Fibroblast of the aortic adventitia (primary cell): ENCODE measurements around the gene ADA. TPM values are rescaled to one million over a fixed set of nuclear protein-coding genes. Genes with fewer than 3 reads are reported as not detected.

Experiments
- DNase-seq: peaks from one replicate; pipeline ENCODE4 v3.0.0-alpha.2; 2010; ENCODE audit warnings: low read depth
- H3K4me3 ChIP-seq: 2 replicates; pipeline ENCODE4 v1.5.1; 2011; ENCODE audit warnings: low read depth, mild to moderate bottlenecking, control low read depth, low read length, moderate library complexity
- total RNA-seq: library from RNA; depleted of rRNA; stranded (reverse); fragments of >200 nt; gene quantifications from 2 replicates; pipeline ENCODE4 v1.2.3, GENCODE V29; 2012; ENCODE audit warnings: low replicate concordance
- TF ChIP-seq, protein P1 (sequence below): IDR thresholded peaks from 2 replicates; pipeline ENCODE4 v1.5.1; 2011; ENCODE audit warnings: mild to moderate bottlenecking, low read length, control low read depth, inconsistent platforms; ENCODE audit not compliant: insufficient read depth

The ADA gene
- total RNA-seq, 1 donor, result 4.6 TPM

DNA sequence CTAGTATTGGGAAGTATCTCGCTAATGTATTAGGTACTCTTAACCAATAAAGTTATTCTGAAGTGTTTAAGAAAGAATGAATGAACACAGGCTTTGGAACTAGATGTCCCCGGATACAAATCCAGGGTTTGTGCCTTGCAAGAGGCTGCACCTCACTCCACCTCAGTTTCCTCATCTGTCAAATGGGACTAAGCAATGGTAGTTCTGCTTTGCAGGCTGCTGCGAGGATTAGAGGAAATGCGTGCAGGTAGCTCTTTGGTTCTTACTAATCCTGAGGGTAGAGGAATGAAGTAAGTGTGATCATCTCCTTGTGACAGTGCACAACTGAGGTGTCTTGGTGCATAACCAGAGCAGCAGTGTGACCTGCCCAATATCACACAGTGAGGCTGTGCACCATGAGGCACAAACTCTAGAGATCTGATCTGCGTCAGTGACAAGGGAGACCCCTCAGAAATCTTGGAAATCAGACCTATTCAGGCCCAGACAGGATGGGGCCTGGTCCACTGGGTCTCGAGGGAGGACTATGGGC is 26.7 kb downstream of the ADA start:
- no peak for DNase-seq
- H3K4me3 ChIP-seq, result no peak overlapping the region
- TF ChIP-seq, protein P1, sequence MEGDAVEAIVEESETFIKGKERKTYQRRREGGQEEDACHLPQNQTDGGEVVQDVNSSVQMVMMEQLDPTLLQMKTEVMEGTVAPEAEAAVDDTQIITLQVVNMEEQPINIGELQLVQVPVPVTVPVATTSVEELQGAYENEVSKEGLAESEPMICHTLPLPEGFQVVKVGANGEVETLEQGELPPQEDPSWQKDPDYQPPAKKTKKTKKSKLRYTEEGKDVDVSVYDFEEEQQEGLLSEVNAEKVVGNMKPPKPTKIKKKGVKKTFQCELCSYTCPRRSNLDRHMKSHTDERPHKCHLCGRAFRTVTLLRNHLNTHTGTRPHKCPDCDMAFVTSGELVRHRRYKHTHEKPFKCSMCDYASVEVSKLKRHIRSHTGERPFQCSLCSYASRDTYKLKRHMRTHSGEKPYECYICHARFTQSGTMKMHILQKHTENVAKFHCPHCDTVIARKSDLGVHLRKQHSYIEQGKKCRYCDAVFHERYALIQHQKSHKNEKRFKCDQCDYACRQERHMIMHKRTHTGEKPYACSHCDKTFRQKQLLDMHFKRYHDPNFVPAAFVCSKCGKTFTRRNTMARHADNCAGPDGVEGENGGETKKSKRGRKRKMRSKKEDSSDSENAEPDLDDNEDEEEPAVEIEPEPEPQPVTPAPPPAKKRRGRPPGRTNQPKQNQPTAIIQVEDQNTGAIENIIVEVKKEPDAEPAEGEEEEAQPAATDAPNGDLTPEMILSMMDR, result no peak

DNA sequence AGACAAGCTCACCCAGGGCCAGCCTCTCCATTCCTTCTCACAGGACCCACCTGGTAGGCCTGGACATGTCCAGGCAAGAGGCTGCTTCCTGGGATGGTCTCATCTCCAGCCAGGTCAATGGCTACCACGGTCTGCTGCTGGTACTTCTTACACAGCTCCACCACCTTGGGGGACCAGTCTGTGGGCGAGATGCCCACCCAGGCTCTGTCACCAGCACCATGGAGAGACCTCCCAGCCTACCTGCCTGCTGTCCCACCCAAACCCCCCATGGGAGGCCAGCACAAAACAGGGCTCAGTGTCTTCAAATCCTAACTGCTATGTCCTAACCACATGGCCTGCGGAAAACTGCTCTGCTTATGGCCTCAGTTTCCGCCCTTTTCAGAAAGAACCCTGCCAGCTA is 27.3 kb downstream of the ADA start:
- TF ChIP-seq, protein P1, result no peak
- no peak overlapping the region for H3K4me3 ChIP-seq
- no peak for DNase-seq

DNA sequence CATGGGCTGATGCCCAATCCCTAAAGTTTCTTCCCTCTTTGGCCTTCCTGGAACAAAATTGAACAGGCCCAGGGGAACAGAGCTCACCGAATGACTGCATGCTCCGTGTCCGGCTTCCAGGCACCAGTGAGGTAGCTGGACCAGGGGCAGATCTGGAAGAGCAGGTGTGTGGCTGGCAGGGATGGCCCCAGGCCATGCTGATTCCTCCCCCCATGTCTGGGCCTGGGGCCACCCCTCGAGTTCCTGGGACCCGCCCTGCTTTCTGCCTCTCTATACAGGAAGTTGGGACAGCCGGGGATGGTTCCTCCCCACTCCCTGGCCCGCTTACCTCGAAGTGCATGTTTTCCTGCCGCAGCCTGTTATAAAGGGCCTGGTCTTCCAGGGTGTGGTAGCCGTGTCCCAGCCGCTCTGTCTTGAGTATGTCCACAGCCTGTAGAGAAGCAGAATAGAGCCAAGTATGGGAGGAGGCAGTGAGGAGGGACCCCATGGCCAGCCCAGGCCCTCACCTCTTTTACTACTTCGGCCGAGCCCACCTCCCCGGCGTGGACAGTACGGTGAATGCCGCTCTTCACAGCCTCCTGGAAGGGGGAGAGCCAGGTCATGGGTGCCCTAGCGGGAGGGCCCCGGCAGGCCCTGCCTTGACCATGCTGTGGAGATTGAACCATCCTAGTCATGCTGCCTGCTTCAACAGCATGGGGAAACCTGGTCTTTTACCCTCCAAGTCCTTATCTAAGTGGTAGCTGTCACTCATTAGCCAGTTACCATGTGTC is 28.8 kb downstream of the ADA start:
- no peak overlapping the region for H3K4me3 ChIP-seq
- DNase-seq, result no peak
- TF ChIP-seq, protein P1, result no peak

DNA sequence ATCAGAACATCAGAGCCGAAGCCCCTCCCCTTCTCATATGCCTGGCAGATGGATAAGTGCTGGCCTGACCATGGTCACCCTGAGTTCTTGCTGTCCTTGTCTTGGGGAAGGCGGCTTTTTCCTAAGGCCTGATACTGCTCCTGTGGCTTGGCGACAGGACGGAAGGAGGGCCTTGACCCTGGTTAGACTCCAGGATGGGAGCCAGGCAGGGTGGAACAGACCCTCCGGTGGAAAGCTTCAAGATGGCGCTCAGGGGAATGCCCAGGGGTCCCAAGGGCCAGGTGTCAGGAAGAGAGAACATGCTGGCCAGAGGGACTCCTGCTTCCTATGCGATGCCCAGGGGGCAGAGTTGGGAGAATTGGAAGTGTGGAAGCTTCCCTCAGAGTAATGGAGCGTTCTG is 29.6 kb downstream of the ADA start:
- DNase-seq, result no peak
- TF ChIP-seq, protein P1, result no peak
- H3K4me3 ChIP-seq, result no peak overlapping the region

DNA sequence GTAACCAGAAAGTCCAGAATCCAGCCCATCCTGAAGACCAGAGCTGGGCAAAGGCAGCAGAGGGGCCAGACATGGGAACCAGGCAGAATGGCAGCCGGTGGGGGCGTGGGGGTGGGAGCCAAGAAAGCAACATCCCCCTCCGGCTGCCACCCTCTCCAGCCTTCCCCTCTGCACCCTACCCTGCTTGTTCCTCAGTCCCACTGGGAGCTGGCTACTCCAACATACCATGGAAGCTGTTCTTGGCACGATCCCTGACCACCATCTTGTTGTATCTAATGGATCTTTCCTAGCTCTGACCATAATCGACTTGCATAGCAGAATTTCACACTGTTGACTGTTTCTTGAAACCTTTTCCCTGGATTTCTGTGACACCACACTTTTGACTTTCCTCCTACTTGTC is 30.2 kb downstream of the ADA start:
- TF ChIP-seq, protein P1, result no peak
- no peak overlapping the region for H3K4me3 ChIP-seq
- DNase-seq, result no peak

DNA sequence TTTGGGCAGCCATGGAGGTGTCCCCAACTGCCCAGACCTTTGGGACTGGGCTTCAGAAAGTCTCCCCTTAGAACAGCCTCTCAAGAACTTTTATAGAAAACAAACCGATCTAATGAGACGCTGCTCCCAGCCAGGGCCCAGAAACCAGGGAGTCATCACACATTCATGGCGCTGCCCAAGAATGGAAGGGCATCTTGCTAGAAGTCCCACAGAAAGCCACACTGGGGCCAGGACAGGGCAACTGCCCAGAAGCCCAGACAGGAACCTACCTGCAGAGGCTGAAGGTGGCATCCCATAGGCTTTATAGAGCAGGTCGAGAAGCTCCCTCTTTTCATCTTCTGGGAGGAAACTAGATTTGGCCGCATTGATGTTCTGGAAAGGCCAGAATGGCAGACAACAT is 31.5 kb downstream of the ADA start:
- H3K4me3 ChIP-seq, result no peak overlapping the region
- no peak for DNase-seq
- TF ChIP-seq, protein P1, result no peak
